Cardiac muscle cell (in vitro differentiated cells and primary cell): Measurements from ENCODE around the gene DPP10. TPM values are rescaled to one million over a fixed set of nuclear protein-coding genes. Genes with fewer than 3 reads are reported as not detected.

Experiments
- DNase-seq, 2 donors: peaks; one replicate each; pipeline versions ENCODE4 v3.0.0 to v3.0.0-alpha.2; 2010 to 2017; ENCODE audit warnings: low read depth in 1 of 2, low spot score in 1 of 2
- H3K27ac ChIP-seq: fragments of 200-600 bp; sonication (generic); 2 replicates; pipeline ENCODE4 v1.5.1; 2016
- H3K27me3 ChIP-seq: fragments of 200-600 bp; sonication (generic); 2 replicates; pipeline ENCODE4 v1.6.0; 2016; ENCODE audit warnings: control low read depth
- H3K36me3 ChIP-seq: fragments of 200-600 bp; sonication (generic); 2 replicates; pipeline ENCODE4 v1.5.1; 2016; ENCODE audit warnings: control low read depth
- H3K4me1 ChIP-seq: fragments of 200-600 bp; sonication (generic); 2 replicates; pipeline ENCODE4 v1.8.1; 2017; ENCODE audit warnings: low read depth, mild to moderate bottlenecking, mixed run types
- H3K4me3 ChIP-seq: fragments of 200-600 bp; sonication (generic); 2 replicates; pipeline ENCODE4 v1.5.1; 2016; ENCODE audit warnings: mild to moderate bottlenecking
- H3K9me3 ChIP-seq: fragments of 200-600 bp; sonication (generic); 2 replicates; pipeline ENCODE4 v1.5.1; 2017; ENCODE audit warnings: low read depth, mild to moderate bottlenecking, control low read depth
- polyA plus RNA-seq: library from polyadenylated mRNA; unstranded; fragments of >200 nt; fragmentation: Nextera tagmentation; extraction: Ambion mirVana; gene quantifications from 2 replicates; pipeline ENCODE4 v1.2.1, GENCODE V29; 2016
- total RNA-seq: library from RNA; depleted of rRNA; stranded (reverse); fragments of >200 nt; gene quantifications from 2 replicates; pipeline ENCODE4 v1.2.3, GENCODE V29; 2016
- TF ChIP-seq, protein P1 (sequence below): IDR thresholded peaks from 2 replicates; pipeline ENCODE4 v1.5.1; 2012; ENCODE audit warnings: low read depth, mild to moderate bottlenecking, low read length

DPP10 gene
- total and polyA plus RNA-seq, 2 experiments from 2014 or later, result 1.1 to 1.4 TPM

GRCh38 chr2:114628481-114628880 lies 186.0 kb downstream of the DPP10 start:
- no peaks in the 10 kb centered on the region for H3K27me3 ChIP-seq
- no peak for DNase-seq
- H3K4me1 ChIP-seq, result no peaks in the 10 kb centered on the region
- TF ChIP-seq, protein P1, sequence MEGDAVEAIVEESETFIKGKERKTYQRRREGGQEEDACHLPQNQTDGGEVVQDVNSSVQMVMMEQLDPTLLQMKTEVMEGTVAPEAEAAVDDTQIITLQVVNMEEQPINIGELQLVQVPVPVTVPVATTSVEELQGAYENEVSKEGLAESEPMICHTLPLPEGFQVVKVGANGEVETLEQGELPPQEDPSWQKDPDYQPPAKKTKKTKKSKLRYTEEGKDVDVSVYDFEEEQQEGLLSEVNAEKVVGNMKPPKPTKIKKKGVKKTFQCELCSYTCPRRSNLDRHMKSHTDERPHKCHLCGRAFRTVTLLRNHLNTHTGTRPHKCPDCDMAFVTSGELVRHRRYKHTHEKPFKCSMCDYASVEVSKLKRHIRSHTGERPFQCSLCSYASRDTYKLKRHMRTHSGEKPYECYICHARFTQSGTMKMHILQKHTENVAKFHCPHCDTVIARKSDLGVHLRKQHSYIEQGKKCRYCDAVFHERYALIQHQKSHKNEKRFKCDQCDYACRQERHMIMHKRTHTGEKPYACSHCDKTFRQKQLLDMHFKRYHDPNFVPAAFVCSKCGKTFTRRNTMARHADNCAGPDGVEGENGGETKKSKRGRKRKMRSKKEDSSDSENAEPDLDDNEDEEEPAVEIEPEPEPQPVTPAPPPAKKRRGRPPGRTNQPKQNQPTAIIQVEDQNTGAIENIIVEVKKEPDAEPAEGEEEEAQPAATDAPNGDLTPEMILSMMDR, result no peak
- no peak overlapping the region for H3K27ac ChIP-seq
- no peaks in the 10 kb centered on the region for H3K9me3 ChIP-seq
- no peaks in the 10 kb centered on the region for H3K36me3 ChIP-seq
- H3K4me3 ChIP-seq, result no peak overlapping the region

GRCh38 chr2:114631146-114631545 lies 188.7 kb downstream of the DPP10 start:
- TF ChIP-seq, protein P1, result no peak
- no peak for DNase-seq

GRCh38 chr2:114642166-114642770 lies 199.8 kb downstream of the DPP10 start:
- no peaks in the 10 kb centered on the region for H3K36me3 ChIP-seq
- peaks cover 22% of the 10 kb centered on the region for H3K4me1 ChIP-seq
- TF ChIP-seq, protein P1, result no peak
- H3K4me3 ChIP-seq, result no peak overlapping the region
- no peak overlapping the region for H3K27ac ChIP-seq
- peaks cover 2% of the 10 kb centered on the region for H3K27me3 ChIP-seq
- no peaks in the 10 kb centered on the region for H3K9me3 ChIP-seq
- no peak for DNase-seq

More at GRCh38 chr2:114631146-114631545, 188.7 kb downstream of the DPP10 start:
- no peaks in the 10 kb centered on the region for H3K27me3 ChIP-seq
- H3K36me3 ChIP-seq, result no peaks in the 10 kb centered on the region
- no peak overlapping the region for H3K27ac ChIP-seq
- no peaks in the 10 kb centered on the region for H3K4me1 ChIP-seq
- no peaks in the 10 kb centered on the region for H3K9me3 ChIP-seq
- H3K4me3 ChIP-seq, result no peak overlapping the region

DNA sequence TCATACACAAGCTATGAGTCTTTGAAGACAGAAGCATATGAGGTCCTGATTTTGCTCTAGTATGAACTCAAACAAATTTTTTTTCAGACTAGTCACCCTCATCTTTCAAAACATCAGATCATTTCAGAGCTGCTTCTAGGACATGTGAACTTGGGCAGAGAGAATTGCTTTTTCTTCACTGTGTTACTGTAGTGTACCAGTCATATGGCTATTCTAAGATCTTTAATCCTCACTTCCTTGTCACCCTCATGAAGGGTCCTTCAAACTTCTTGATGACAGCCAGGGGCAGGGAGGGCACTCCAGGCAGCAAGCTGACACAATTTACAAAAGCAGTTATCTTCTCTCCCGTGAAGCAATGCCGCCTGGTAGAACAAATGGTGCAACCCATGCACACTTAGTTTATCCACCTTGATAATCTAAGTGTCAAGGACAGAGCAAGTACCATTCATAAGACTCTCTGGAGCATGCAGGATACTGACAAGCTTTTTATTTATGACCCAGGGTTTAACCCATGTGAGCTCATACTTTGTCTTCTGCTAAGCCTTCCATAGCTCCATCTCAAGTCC lies 200.6 kb downstream of the DPP10 start:
- peaks cover 22% of the 10 kb centered on the region for H3K4me1 ChIP-seq
- no peak overlapping the region for H3K27ac ChIP-seq
- TF ChIP-seq, protein P1, result no peak
- H3K27me3 ChIP-seq, result peaks cover 7% of the 10 kb centered on the region
- H3K36me3 ChIP-seq, result no peaks in the 10 kb centered on the region
- H3K9me3 ChIP-seq, result no peaks in the 10 kb centered on the region
- DNase-seq, result peak in 1 of 2 donors; percentile 45
- H3K4me3 ChIP-seq, result no peak overlapping the region

DNA sequence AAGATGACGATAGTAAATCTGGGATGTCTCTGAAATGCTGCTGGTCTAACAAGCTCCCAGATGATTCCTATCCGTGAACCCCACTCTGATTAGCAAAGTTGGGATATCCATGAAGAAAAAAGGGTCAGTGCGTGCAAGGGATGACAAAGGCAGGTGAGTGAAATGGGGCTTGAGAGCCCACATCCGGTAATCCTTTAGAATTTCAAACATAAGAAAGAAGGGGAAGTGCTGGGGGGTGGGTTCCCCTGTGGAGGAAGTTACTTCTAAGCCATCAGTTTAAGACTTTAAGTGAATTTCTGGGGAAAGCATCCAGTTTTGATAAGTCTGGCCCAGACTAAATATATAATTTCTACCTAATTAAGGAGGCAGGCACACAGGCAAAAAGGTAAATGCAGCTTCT lies 209.5 kb downstream of the DPP10 start:
- TF ChIP-seq, protein P1, result no peak
- Histone ChIP-seq H3K4me3 (no peak overlapping the region), H3K9me3 (no peaks in the 10 kb centered on the region), H3K27ac (no peak overlapping the region), H3K36me3 (no peaks in the 10 kb centered on the region), H3K27me3 (peaks cover 38% of the 10 kb centered on the region), H3K4me1 (no peaks in the 10 kb centered on the region)
- no peak for DNase-seq
